ENCODE data around the gene PDE10A. TPM values are rescaled to one million over a fixed set of nuclear protein-coding genes. Genes with fewer than 3 reads are reported as not detected.

Gene PDE10A
- total RNA-seq, 2 experiments from 2014 or later, result not detected

DNA sequence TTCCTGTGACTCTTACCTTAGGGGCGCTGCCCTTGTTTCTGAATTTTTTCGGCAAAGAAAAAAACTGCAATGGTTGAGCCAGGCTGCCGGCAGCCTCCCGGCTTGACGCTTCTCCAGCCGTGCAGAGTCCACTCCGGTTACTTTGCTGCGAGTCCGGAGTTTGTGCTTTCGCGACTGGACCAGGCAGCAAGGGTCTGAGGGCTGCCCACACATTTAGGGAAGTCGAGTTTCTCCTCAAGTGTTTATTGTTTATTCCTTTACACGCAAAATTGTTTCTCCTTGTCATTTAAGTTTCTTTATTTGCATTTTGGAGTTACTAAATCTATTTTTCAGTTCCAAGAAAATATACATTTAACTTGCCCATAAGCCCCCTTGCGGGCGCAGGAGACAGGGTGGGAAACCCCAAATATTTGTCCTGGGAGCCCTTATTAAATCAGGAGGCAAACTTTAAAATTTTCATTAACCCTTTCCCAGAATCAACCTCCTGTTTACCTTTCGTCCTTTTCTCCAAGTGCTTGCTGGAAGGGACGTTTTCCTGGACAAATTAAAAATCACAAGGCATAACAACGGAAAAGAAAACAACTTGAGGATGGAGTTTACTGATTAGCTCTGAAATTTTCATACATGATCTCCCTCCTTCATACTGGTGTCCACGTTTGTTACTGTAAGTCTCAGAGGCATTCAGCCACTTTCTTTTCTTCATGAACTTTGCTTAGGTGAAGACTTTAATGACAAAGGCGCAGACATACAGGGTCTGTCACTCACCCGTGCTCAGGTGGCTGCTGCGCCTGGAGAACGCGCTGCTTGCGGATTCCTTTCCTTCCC is 1.7 kb upstream of the PDE10A start:
- DNase-seq, result no peak
- Mint-ChIP-seq H3K27me3 (peaks cover 51% of the 10 kb centered on the region), H3K36me3 (no peaks in the 10 kb centered on the region), H3K4me1 (no peaks in the 10 kb centered on the region), H3K27ac (no peak overlapping the region), H3K9me3 (no peaks in the 10 kb centered on the region), H3K4me3 (no peak overlapping the region)

- H3K27ac Mint-ChIP-seq, result no peak overlapping the region
- H3K4me1 Mint-ChIP-seq, result no peaks in the 10 kb centered on the region
- peaks cover 53% of the 10 kb centered on the region for H3K27me3 Mint-ChIP-seq
These were observed 906 bp upstream of the PDE10A start for GRCh38 chr6:165663736-165664558.

DNA sequence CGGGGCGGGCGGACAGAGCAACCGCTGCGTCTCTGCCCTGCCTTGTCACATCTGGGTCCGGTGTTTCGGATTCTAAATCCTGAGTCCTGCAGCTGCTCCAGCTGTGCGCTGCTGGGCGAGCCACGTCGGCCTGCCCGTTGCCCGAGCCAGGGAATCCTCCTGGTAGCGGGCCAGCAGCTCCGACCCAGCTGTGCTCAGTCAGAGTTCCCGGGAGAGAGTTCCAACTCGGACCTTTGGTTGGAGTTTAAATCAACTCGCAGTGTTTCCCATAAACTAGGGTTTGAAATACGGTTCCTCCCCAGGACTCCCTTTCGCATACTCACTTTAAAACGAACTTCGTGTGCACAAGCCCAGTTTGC is 315 bp upstream of the PDE10A start:
- Mint-ChIP-seq H3K4me1 (no peaks in the 10 kb centered on the region), H3K27ac (no peak overlapping the region), H3K27me3 (peaks cover 59% of the 10 kb centered on the region), H3K4me3 (no peak overlapping the region), H3K9me3 (no peaks in the 10 kb centered on the region), H3K36me3 (no peaks in the 10 kb centered on the region)
- no peak for DNase-seq

More at GRCh38 chr6:165663736-165664558, 906 bp upstream of the PDE10A start:
- no peaks in the 10 kb centered on the region for H3K9me3 Mint-ChIP-seq
- DNase-seq, result no peak
- H3K4me3 Mint-ChIP-seq, result no peak overlapping the region
- no peaks in the 10 kb centered on the region for H3K36me3 Mint-ChIP-seq

GRCh38 chr6:165662041-165662748 is 846 bp downstream of the PDE10A start:
- Mint-ChIP-seq H3K4me3 (peak overlapping the region; percentile 32), H3K36me3 (no peaks in the 10 kb centered on the region), H3K9me3 (no peaks in the 10 kb centered on the region), H3K27me3 (peaks cover 66% of the 10 kb centered on the region), H3K4me1 (no peaks in the 10 kb centered on the region), H3K27ac (no peak overlapping the region)
- no peak for DNase-seq

- Mint-ChIP-seq H3K27ac (no peak overlapping the region), H3K4me3 (peak overlapping the region; percentile 7), H3K36me3 (no peaks in the 10 kb centered on the region), H3K27me3 (peaks cover 64% of the 10 kb centered on the region), H3K4me1 (no peaks in the 10 kb centered on the region), H3K9me3 (no peaks in the 10 kb centered on the region)
- no peak for DNase-seq
These were observed 1.4 kb downstream of the PDE10A start for GRCh38 chr6:165661664-165662025.

GRCh38 chr6:165660857-165661663 is 2.0 kb downstream of the PDE10A start:
- peaks cover 60% of the 10 kb centered on the region for H3K27me3 Mint-ChIP-seq
- no peaks in the 10 kb centered on the region for H3K4me1 Mint-ChIP-seq
- no peak overlapping the region for H3K27ac Mint-ChIP-seq
- H3K9me3 Mint-ChIP-seq, result no peaks in the 10 kb centered on the region
- DNase-seq, result no peak
- H3K36me3 Mint-ChIP-seq, result no peaks in the 10 kb centered on the region
- no peak overlapping the region for H3K4me3 Mint-ChIP-seq

GRCh38 chr6:165659945-165660856 is 2.8 kb downstream of the PDE10A start:
- Mint-ChIP-seq H3K4me1 (no peaks in the 10 kb centered on the region), H3K27me3 (peaks cover 53% of the 10 kb centered on the region), H3K36me3 (no peaks in the 10 kb centered on the region), H3K4me3 (no peak overlapping the region), H3K27ac (no peak overlapping the region), H3K9me3 (no peaks in the 10 kb centered on the region)
- DNase-seq, result no peak

DNA sequence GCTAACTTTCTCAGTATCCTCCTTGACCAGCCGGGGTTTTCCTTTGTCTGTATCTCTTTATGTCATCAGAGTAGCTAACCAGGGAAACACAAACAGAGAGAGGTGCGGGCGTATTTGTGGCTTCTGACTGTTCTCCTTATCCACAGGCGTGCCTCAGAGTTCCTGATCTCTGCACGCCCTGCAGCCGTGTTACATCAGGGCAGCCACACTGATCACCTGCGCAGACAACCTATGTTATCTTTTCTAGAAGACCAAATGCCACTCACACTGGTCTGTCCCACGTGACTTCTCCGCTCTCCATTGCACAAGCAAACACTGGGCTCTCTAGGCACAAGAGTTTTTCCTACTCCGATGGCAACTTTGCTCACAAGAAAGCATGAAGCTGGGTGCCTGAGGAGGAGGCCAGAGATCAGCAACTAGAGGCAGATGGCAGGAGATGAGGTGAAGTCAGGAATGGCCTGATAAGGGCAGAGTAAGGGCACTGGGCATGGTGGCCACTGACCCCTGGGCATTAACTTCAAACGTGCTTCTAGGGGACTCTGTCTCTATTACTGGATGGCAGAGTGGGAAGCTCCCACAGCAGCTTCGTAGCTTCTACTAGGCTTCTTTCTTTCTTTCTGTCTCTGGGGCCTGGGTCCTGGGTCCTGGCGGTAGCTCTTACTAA is 4.5 kb downstream of the PDE10A start:
- no peak overlapping the region for H3K27ac Mint-ChIP-seq
- no peak overlapping the region for H3K4me3 Mint-ChIP-seq
- H3K27me3 Mint-ChIP-seq, result peaks cover 37% of the 10 kb centered on the region
- H3K36me3 Mint-ChIP-seq, result no peaks in the 10 kb centered on the region
- DNase-seq, result no peak
- H3K4me1 Mint-ChIP-seq, result no peaks in the 10 kb centered on the region
- H3K9me3 Mint-ChIP-seq, result no peaks in the 10 kb centered on the region

DNA sequence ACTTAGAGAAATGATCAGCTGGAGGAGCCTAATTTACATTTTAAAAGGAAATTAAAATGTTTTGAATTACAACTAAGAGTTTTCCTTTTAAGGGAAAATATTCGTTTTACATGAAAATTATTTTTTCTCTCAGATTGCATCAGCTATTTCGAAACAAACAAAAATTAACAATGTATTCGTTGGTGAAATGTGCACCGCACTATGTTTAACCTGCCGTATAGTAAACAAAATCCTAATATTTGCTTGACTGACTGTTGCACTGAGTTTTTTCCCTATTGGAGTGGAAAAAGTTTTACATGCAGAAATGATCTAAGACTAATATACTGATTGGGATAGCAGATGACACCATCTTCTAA is 5.7 kb downstream of the PDE10A start:
- Mint-ChIP-seq H3K27ac (no peak overlapping the region), H3K36me3 (no peaks in the 10 kb centered on the region), H3K4me3 (no peak overlapping the region), H3K27me3 (peaks cover 33% of the 10 kb centered on the region), H3K9me3 (no peaks in the 10 kb centered on the region), H3K4me1 (no peaks in the 10 kb centered on the region)
- DNase-seq, result no peak

- Mint-ChIP-seq H3K9me3 (no peaks in the 10 kb centered on the region), H3K36me3 (no peaks in the 10 kb centered on the region), H3K4me1 (no peaks in the 10 kb centered on the region), H3K27me3 (peaks cover 31% of the 10 kb centered on the region), H3K27ac (no peak overlapping the region), H3K4me3 (no peak overlapping the region)
- DNase-seq, result no peak
These were observed 6.3 kb downstream of the PDE10A start for GRCh38 chr6:165656581-165657324.

GRCh38 chr6:165655191-165655590 is 7.8 kb downstream of the PDE10A start:
- H3K27ac Mint-ChIP-seq, result no peak overlapping the region
- peaks cover 23% of the 10 kb centered on the region for H3K27me3 Mint-ChIP-seq
- no peak for DNase-seq
- H3K4me3 Mint-ChIP-seq, result no peak overlapping the region
- no peaks in the 10 kb centered on the region for H3K36me3 Mint-ChIP-seq
- no peaks in the 10 kb centered on the region for H3K9me3 Mint-ChIP-seq
- H3K4me1 Mint-ChIP-seq, result no peaks in the 10 kb centered on the region

DNA sequence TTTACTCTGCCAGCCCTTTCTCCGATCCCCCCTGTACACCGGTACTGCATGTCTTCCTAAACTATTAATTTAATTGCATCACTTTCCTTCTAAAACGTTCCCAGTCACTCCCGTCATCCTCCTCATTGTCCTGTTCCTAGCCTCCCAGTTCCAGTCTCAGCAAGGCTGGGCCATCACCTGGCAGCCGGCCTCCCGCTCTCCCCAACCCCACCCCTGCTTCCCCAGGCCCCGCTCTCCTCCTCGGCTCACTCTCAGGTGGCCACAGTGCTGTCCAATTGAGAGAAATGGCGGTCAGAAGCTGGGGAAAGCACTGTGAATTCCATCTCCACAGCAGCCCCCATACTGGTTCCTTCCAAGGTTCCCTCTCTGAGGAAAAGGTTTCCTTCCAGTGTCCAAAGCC is 8.9 kb downstream of the PDE10A start:
- DNase-seq, result no peak
- Mint-ChIP-seq H3K4me1 (no peaks in the 10 kb centered on the region), H3K4me3 (no peak overlapping the region), H3K36me3 (no peaks in the 10 kb centered on the region), H3K27ac (no peak overlapping the region), H3K27me3 (peaks cover 15% of the 10 kb centered on the region), H3K9me3 (no peaks in the 10 kb centered on the region)

DNA sequence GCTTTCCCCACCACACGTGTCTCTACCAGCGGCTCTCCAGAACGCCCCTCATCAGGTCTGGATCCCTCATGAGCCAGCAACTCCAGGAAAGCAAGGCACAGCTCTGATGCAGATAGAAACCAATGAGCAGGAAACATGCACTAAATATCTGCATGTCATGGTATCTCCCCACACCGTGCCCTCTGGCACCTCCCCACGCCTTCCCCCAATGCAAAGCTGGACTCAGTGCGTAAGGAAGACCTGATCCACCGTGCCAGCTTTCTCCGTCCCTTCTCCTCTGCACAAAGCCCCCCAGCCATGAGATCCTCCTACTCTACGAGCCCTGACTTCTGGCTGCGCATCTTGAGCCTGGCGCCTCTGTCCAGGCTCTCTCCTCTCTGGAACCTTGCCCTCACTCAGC is 9.4 kb downstream of the PDE10A start:
- no peaks in the 10 kb centered on the region for H3K9me3 Mint-ChIP-seq
- no peak for DNase-seq
- H3K27me3 Mint-ChIP-seq, result peaks cover 10% of the 10 kb centered on the region
- no peak overlapping the region for H3K4me3 Mint-ChIP-seq
- H3K27ac Mint-ChIP-seq, result no peak overlapping the region
- no peaks in the 10 kb centered on the region for H3K4me1 Mint-ChIP-seq
- no peaks in the 10 kb centered on the region for H3K36me3 Mint-ChIP-seq

Measured in activated naive CD8-positive, alpha-beta T cell treated with anti-CD3 and anti-CD28 coated beads for 36 hours (primary cell).